H1 (cell line): ENCODE data around the gene CNR1. TPM values are rescaled to one million over a fixed set of nuclear protein-coding genes. Genes with fewer than 3 reads are reported as not detected.

Source experiments
- CTCF ChIA-PET: fragments of 300-600 bp; sonication (Branson Sonifier 250); formaldehyde crosslinking; loops from one replicate; lab custom pipeline; 2021; ENCODE audit not compliant: partially characterized antibody; lab: Charles Lee
- POLR2A ChIA-PET: fragments of 300-600 bp; sonication (Branson Sonifier 250); formaldehyde crosslinking; loops from one replicate; lab custom pipeline; 2021; ENCODE audit warnings: inconsistent platforms; ENCODE audit not compliant: partially characterized antibody; lab: Charles Lee
- DNase-seq, 2 experiments: peaks; one replicate each; pipeline versions ENCODE4 v3.0.0 to v3.0.0-alpha.2; 2010 to 2022; ENCODE audit warnings: low spot score in 2 of 2, low read depth in 1 of 2, mixed read lengths in 1 of 2
- FAIRE-seq: peaks from 2 replicates; lab custom pipeline; 2011; peaks lifted over from hg19 to GRCh38; lab: Jason Lieb, UNC
- H2AFZ ChIP-seq: 2 replicates; pipeline ENCODE4 v1.8.1; 2012; ENCODE audit warnings: low read length, inconsistent platforms
- H2AK5ac ChIP-seq: 2 replicates; pipeline ENCODE4 v1.6.1; 2013; ENCODE audit warnings: low read depth, low read length
- H2BK120ac ChIP-seq: replicated peaks from 2 replicates; pipeline ENCODE3; 2013; ENCODE audit warnings: low read depth, low read length, inconsistent platforms
- H2BK12ac ChIP-seq: 2 replicates; pipeline ENCODE4 v1.6.1; 2013; ENCODE audit warnings: low read depth, low read length
- H2BK15ac ChIP-seq: 2 replicates; pipeline ENCODE4 v1.6.1; 2013; ENCODE audit warnings: low read length
- H2BK20ac ChIP-seq: 2 replicates; pipeline ENCODE4 v1.6.1; 2013; ENCODE audit warnings: low read length
- H2BK5ac ChIP-seq: 2 replicates; pipeline ENCODE4 v1.6.1; 2013; ENCODE audit warnings: low read depth, low read length
- H3K14ac ChIP-seq: 2 replicates; pipeline ENCODE4 v1.6.1; 2013; ENCODE audit warnings: inconsistent platforms; ENCODE audit not compliant: insufficient read length
- H3K18ac ChIP-seq: 2 replicates; pipeline ENCODE4 v1.6.1; 2013; ENCODE audit warnings: low read length; ENCODE audit errors: extremely low read depth
- H3K23ac ChIP-seq: 2 replicates; pipeline ENCODE4 v1.6.1; 2013; ENCODE audit warnings: inconsistent platforms; ENCODE audit not compliant: insufficient read length
- H3K23me2 ChIP-seq: 2 replicates; pipeline ENCODE4 v1.6.1; 2013; ENCODE audit warnings: low read depth, low read length
- H3K27ac ChIP-seq: 2 replicates; pipeline ENCODE4 v1.6.1; 2011; ENCODE audit warnings: low read depth, low read length, inconsistent platforms
- H3K27me3 ChIP-seq, 4 experiments: replicated peaks in 1 of 4; 1 replicate in 1 of 4; 2 replicates in 3 of 4; pipeline versions ENCODE4 v1.6.1 to v1.8.1; 2011 to 2013; ENCODE audit warnings: low read length in 3 of 4, mild to moderate bottlenecking in 3 of 4, inconsistent platforms in 2 of 4, mixed read lengths in 2 of 4, moderate library complexity in 1 of 4; ENCODE audit not compliant: control insufficient read depth in 3 of 4, insufficient read depth in 3 of 4; ENCODE audit errors: extremely low read depth in 1 of 4
- H3K36me3 ChIP-seq, 4 experiments: 2 replicates each; pipeline versions ENCODE4 v1.6.1 to v1.8.1; 2011 to 2013; ENCODE audit warnings: mild to moderate bottlenecking in 4 of 4, low read length in 3 of 4, moderate library complexity in 2 of 4, control low read depth in 1 of 4, inconsistent platforms in 1 of 4; ENCODE audit not compliant: insufficient read depth in 4 of 4, control insufficient read depth in 2 of 4
- H3K4ac ChIP-seq: replicated peaks from 2 replicates; pipeline ENCODE3; 2013; ENCODE audit warnings: low read length, low read depth, mixed read lengths, inconsistent platforms; ENCODE audit not compliant: insufficient read length
- H3K4me1 ChIP-seq, 4 experiments: replicated peaks in 1 of 4; 1 replicate in 1 of 4; 2 replicates in 3 of 4; pipeline versions ENCODE4 v1.6.1 to v1.8.1; 2011 to 2013; ENCODE audit warnings: low read length in 3 of 4, inconsistent platforms in 2 of 4, mixed read lengths in 1 of 4; ENCODE audit not compliant: insufficient read depth in 4 of 4, control insufficient read depth in 3 of 4
- H3K4me2 ChIP-seq, 2 experiments: 2 replicates each; pipeline versions ENCODE4 v1.6.1 to v1.8.1; 2011 to 2013; ENCODE audit warnings: low read depth in 2 of 2, low read length in 2 of 2, control low read depth in 1 of 2, inconsistent platforms in 1 of 2, mild to moderate bottlenecking in 1 of 2; ENCODE audit not compliant: insufficient read depth in 1 of 2
- H3K4me3 ChIP-seq, 4 experiments: fragments of 200-600, 300-600 bp in 1 of 4; sonication (generic), shearing (Covaris generic), sonication (Bioruptor Twin) in 1 of 4; 2 replicates each; pipeline versions ENCODE4 v1.5.1 to v1.8.1; 2011 to 2016; ENCODE audit warnings: low read length in 4 of 4, low read depth in 3 of 4, control low read depth in 2 of 4, inconsistent platforms in 2 of 4, mild to moderate bottlenecking in 2 of 4, mixed read lengths in 1 of 4, moderate library complexity in 1 of 4; ENCODE audit not compliant: insufficient read depth in 2 of 4; ENCODE audit errors: extremely low read depth in 1 of 4
- H3K56ac ChIP-seq: replicated peaks from 2 replicates; pipeline ENCODE3; 2013; ENCODE audit warnings: low read depth, mild to moderate bottlenecking, mixed read lengths, low read length, inconsistent platforms; ENCODE audit not compliant: insufficient read length
- H3K79me1 ChIP-seq: 2 replicates; pipeline ENCODE4 v1.6.1; 2013; ENCODE audit warnings: low read depth, low read length, control low read depth
- H3K79me2 ChIP-seq, 2 experiments: 2 replicates each; pipeline versions ENCODE4 v1.6.1 to v1.8.1; 2012 to 2013; ENCODE audit warnings: low read length in 2 of 2, mild to moderate bottlenecking in 2 of 2, inconsistent platforms in 1 of 2; ENCODE audit not compliant: insufficient read depth in 2 of 2, control insufficient read depth in 1 of 2
- H3K9ac ChIP-seq, 4 experiments: replicated peaks in 1 of 4; 1 replicate in 1 of 4; 2 replicates in 3 of 4; pipeline versions ENCODE4 v1.6.1 to v1.8.1; 2011 to 2013; ENCODE audit warnings: low read depth in 3 of 4, low read length in 3 of 4, control low read depth in 2 of 4, mild to moderate bottlenecking in 2 of 4, moderate library complexity in 2 of 4, inconsistent platforms in 1 of 4; ENCODE audit errors: extremely low read depth in 1 of 4
- H3K9me3 ChIP-seq, 2 experiments: 2 replicates each; pipeline versions ENCODE4 v1.6.1 to v1.8.1; 2012 to 2013; ENCODE audit warnings: mild to moderate bottlenecking in 2 of 2, moderate library complexity in 2 of 2, control low read depth in 1 of 2, inconsistent platforms in 1 of 2, low read depth in 1 of 2, low read length in 1 of 2, mixed read lengths in 1 of 2; ENCODE audit not compliant: insufficient read depth in 2 of 2
- H4K20me1 ChIP-seq, 2 experiments: replicated peaks in 1 of 2; 2 replicates each; pipeline versions ENCODE3 to v1.8.1; 2011 to 2013; ENCODE audit warnings: inconsistent platforms in 2 of 2, low read length in 2 of 2, mild to moderate bottlenecking in 1 of 2; ENCODE audit not compliant: insufficient read depth in 2 of 2, control insufficient read depth in 1 of 2
- H4K5ac ChIP-seq: 2 replicates; pipeline ENCODE4 v1.6.1; 2013; ENCODE audit warnings: low read length, low read depth, mixed read lengths, inconsistent platforms; ENCODE audit not compliant: insufficient read length
- H4K8ac ChIP-seq: 2 replicates; pipeline ENCODE4 v1.8.0; 2013; ENCODE audit warnings: mild to moderate bottlenecking, moderate library complexity, low read length, inconsistent platforms; ENCODE audit not compliant: insufficient read depth; ENCODE audit errors: extremely low read depth
- H4K91ac ChIP-seq: replicated peaks from 2 replicates; pipeline ENCODE3; 2013; ENCODE audit warnings: low read length, mixed read lengths, inconsistent platforms; ENCODE audit not compliant: insufficient read length
- BCL11A ChIP-seq, 2 experiments: IDR thresholded peaks; one replicate each; pipeline ENCODE4 v1.6.1; 2011; ENCODE audit warnings: low read depth in 2 of 2, low read length in 2 of 2, mild to moderate bottlenecking in 2 of 2
- CBX5 ChIP-seq: fragments of 300-800, 300-1000 bp; sonication (generic); IDR thresholded peaks from 2 replicates; pipeline ENCODE4 v1.7.1; 2016; ENCODE audit warnings: antibody characterized with exemption, low read length, low read depth
- EGR1 ChIP-seq: IDR thresholded peaks from 2 replicates; pipeline ENCODE4 v1.6.1; 2011; ENCODE audit warnings: low read depth, low read length, borderline replicate concordance
- PHF8 ChIP-seq: fragments of 200-600 bp; sonication (generic); conservative IDR thresholded peaks from 2 replicates; pipeline ENCODE4 v1.7.1; 2012; ENCODE audit warnings: low read depth, mild to moderate bottlenecking, inconsistent platforms, low read length, moderate library complexity
- POU5F1 ChIP-seq: IDR thresholded peaks from 2 replicates; pipeline ENCODE4 v1.6.1; 2011; ENCODE audit warnings: low read depth, mild to moderate bottlenecking, low read length, moderate library complexity
- SIRT6 ChIP-seq: IDR thresholded peaks from one replicate; pipeline ENCODE4 v1.7.1; 2012; ENCODE audit warnings: low read length, inconsistent platforms
- WGBS, 2 experiments: shearing (Covaris generic) in 1 of 2; methylation state at CpG; one replicate each; pipeline versions ENCODE4 v1.1.6 to v1.1.7; 2013 to 2015; ENCODE audit warnings: low lambda C conversion rate in 2 of 2, mixed read lengths in 2 of 2, inconsistent platforms in 1 of 2, low coverage in 1 of 2, missing lambda C conversion rate in 1 of 2; ENCODE audit not compliant: insufficient replicate concordance in 2 of 2, insufficient coverage in 1 of 2, insufficient read length in 1 of 2; ENCODE audit errors: extremely low coverage in 1 of 2, missing lambda C conversion rate in 1 of 2; 5-methylcytosine and 5-hydroxymethylcytosine counted together
- polyA plus RNA-seq, 7 experiments: library from polyadenylated mRNA; depleted of rRNA in 3 of 7; stranded (reverse) in 5 of 7; unstranded in 2 of 7; fragments of >200 nt in 5 of 7; fragments of 200-250 nt in 2 of 7; gene quantifications; 1 replicate in 5 of 7; 2 replicates in 1 of 7; 4 replicates in 1 of 7; pipeline versions ENCODE4 v1.2.1 to v1.2.3, GENCODE V29; 2011 to 2013; ENCODE audit warnings: missing spikeins in 2 of 7, mixed read lengths in 2 of 7
- total RNA-seq: library from RNA; stranded (reverse); fragmentation: NEBNext Ultra II Directional; extraction: Animal tissue kit (Norgen Biotek cat#: 25700); gene quantifications from 2 replicates; pipeline ENCODE4 v1.2.1, GENCODE V29; 2021
- TF ChIP-seq, protein P1 (sequence below): IDR thresholded peaks from 2 replicates; pipeline ENCODE4 v1.6.1; 2011; ENCODE audit warnings: low read depth, mild to moderate bottlenecking, low read length; ENCODE audit not compliant: insufficient read depth

Gene CNR1
- total and polyA plus RNA-seq, 2 of the 8 experiments (the other 6 are each of a cell fraction or from before 2014, with no cell fraction given), result 0.83 to 3.1 TPM

DNA sequence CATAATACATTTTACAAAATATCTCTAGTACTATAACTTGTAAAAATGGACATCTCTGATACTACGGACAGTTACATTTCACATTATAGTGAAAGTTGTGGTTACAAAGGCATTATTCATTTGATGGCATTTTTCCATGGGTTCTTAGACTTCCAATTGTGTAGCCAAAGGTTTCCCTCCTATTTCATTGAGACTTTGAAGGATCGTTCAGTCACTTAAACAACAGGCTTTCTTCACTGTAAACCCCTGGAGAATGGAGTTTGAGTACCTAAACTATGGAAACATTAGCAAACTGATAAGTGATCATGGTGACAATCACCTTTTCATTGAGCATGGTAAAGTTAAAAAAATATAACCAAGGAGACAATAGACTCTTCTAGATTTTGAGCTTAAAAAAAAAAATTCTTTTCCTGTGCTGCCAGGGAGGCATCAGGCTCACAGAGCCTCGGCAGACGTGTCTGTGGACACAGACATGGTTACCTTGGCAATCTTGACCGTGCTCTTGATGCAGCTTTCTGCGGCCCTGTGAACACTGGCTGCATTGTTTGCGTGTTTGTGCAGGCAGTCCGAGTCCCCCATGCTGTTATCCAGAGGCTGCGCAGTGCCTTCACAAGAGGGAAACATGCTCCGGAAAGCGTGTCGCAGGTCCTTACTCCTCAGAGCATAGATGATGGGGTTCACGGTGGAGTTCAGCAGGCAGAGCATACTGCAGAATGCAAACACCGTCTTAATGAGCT lies 22.6 kb downstream of the CNR1 start:
- H3K36me3 ChIP-seq, result no peaks in the 10 kb centered on the region
- H2BK120ac ChIP-seq, result no peak overlapping the region
- H4K91ac ChIP-seq, result no peak overlapping the region
- no peak overlapping the region for H2BK20ac ChIP-seq
- H3K79me1 ChIP-seq, result no peaks in the 10 kb centered on the region
- H3K23ac ChIP-seq, result no peak overlapping the region
- no peaks in the 10 kb centered on the region; a peak in 1 of 4 replicates for H3K9me3 ChIP-seq
- DNase-seq, result no peak
- H3K56ac ChIP-seq, result no peak overlapping the region
- POLR2A ChIA-PET, result no interaction called here
- no peak overlapping the region for H3K18ac ChIP-seq
- no peak overlapping the region for H4K5ac ChIP-seq
- H3K9ac ChIP-seq, result no peak overlapping the region
- no peak overlapping the region for H2BK12ac ChIP-seq
- no peak for TF ChIP-seq SIRT6
- no peak for TF ChIP-seq BCL11A (IDR thresholded peaks at IDR 0.05; ENCODE audit: low read depth in 2 of 2, low read length in 2 of 2)
- TF ChIP-seq POU5F1, result no peak
- no peak for TF ChIP-seq CBX5
- TF ChIP-seq PHF8, result no peak
- TF ChIP-seq EGR1, result no peak
- TF ChIP-seq, protein P1, sequence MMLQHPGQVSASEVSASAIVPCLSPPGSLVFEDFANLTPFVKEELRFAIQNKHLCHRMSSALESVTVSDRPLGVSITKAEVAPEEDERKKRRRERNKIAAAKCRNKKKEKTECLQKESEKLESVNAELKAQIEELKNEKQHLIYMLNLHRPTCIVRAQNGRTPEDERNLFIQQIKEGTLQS, result no peak
- H4K20me1 ChIP-seq, result no peaks in the 10 kb centered on the region
- H3K4me3 ChIP-seq, result no peak overlapping the region
- no peaks in the 10 kb centered on the region for H3K23me2 ChIP-seq
- no peak overlapping the region for H3K14ac ChIP-seq
- no peak overlapping the region for H2BK5ac ChIP-seq
- no peak overlapping the region for H3K4me2 ChIP-seq
- no peak for FAIRE-seq
- peaks cover 0 to 3% (median 0%) of the 10 kb centered on the region in 4 experiments; a peak in 1 of 7 replicates for H3K27me3 ChIP-seq
- peaks cover 0 to 8% (median 1%) of the 10 kb centered on the region in 4 experiments; a peak in 2 of 7 replicates for H3K4me1 ChIP-seq
- CTCF ChIA-PET, result no interaction called here
- H3K4ac ChIP-seq, result no peak overlapping the region
- H4K8ac ChIP-seq, result no peak overlapping the region
- H2BK15ac ChIP-seq, result no peak overlapping the region
- no peak overlapping the region for H2AK5ac ChIP-seq
- H2AFZ ChIP-seq, result no peak overlapping the region
- no peaks in the 10 kb centered on the region for H3K79me2 ChIP-seq
- 95% methylated on average over 14 of the region's 14 CpGs; no CpG with 5 or more reads in 1 of the 2 experiments for WGBS, 2 experiments
- no peak overlapping the region for H3K27ac ChIP-seq
